SU-DHL-6 (cell line): ENCODE measurements around the gene RELCH.

ENCODE experiments used
- H2AFZ ChIP-seq: fragments of 200-600 bp; sonication (generic); 2 replicates; pipeline ENCODE4 v1.6.1; 2014; ENCODE audit warnings: low read depth, mild to moderate bottlenecking, moderate library complexity, mixed read lengths, antibody characterized with exemption, low read length; ENCODE audit not compliant: severe bottlenecking
- H3F3A ChIP-seq: fragments of 200-600 bp; shearing (Covaris generic); 2 replicates; pipeline ENCODE4 v1.6.0; 2016; ENCODE audit warnings: antibody characterized with exemption, mild to moderate bottlenecking; ENCODE audit not compliant: insufficient read depth
- H3K27ac ChIP-seq: fragments of 200-600 bp; sonication (generic); 2 replicates; pipeline ENCODE4 v1.5.1; 2016; ENCODE audit warnings: low read depth, mild to moderate bottlenecking, low read length, moderate library complexity, mixed read lengths
- H3K27me3 ChIP-seq: fragments of 200-600 bp; sonication (generic), shearing (Covaris generic); 2 replicates; pipeline ENCODE4 v1.6.0; 2014; ENCODE audit warnings: mild to moderate bottlenecking, low read length
- H3K36me3 ChIP-seq: fragments of 200-600 bp; sonication (generic); 2 replicates; pipeline ENCODE4 v1.6.1; 2014; ENCODE audit warnings: mild to moderate bottlenecking, low read length, mixed read lengths
- H3K4me2 ChIP-seq: fragments of 300-600, 200-600 bp; shearing (Covaris generic), sonication (generic); 2 replicates; pipeline ENCODE4 v1.6.0; 2014; ENCODE audit warnings: low read length, low read depth, mild to moderate bottlenecking; ENCODE audit not compliant: poor library complexity, severe bottlenecking
- H3K4me3 ChIP-seq: fragments of 200-600 bp; sonication (generic); 2 replicates; pipeline ENCODE4 v1.5.1; 2014; ENCODE audit warnings: antibody characterized with exemption, low read length, mild to moderate bottlenecking, mixed read lengths; ENCODE audit not compliant: insufficient read depth, poor library complexity, severe bottlenecking
- H3K79me2 ChIP-seq: fragments of 200-600 bp; sonication (generic); 2 replicates; pipeline ENCODE4 v1.6.1; 2014; ENCODE audit warnings: mild to moderate bottlenecking, low read length, moderate library complexity; ENCODE audit not compliant: insufficient read depth
- H3K9ac ChIP-seq: fragments of 200-600 bp; sonication (generic); 2 replicates; pipeline ENCODE4 v1.7.0; 2014; ENCODE audit warnings: mild to moderate bottlenecking, low read length
- H3K9me2 ChIP-seq: fragments of 200-600 bp; sonication (generic); replicated peaks from 2 replicates; pipeline ENCODE4 v1.6.1; 2014; ENCODE audit warnings: low read length; ENCODE audit not compliant: insufficient read depth
- H3K9me3 ChIP-seq: fragments of 200-600 bp; sonication (generic); 2 replicates; pipeline ENCODE4 v1.6.1; 2014; ENCODE audit warnings: low read length, mixed read lengths; ENCODE audit not compliant: insufficient read depth
- H4K20me1 ChIP-seq: fragments of 200-600 bp; sonication (generic); 2 replicates; pipeline ENCODE4 v1.6.1; 2014; ENCODE audit warnings: low read depth, mild to moderate bottlenecking, antibody characterized with exemption, low read length, moderate library complexity, mixed read lengths
- CTCF ChIP-seq: fragments of 200-600 bp; sonication (generic); IDR thresholded peaks from one replicate; pipeline ENCODE4 v1.5.1; 2017; ENCODE audit warnings: antibody characterized with exemption, mild to moderate bottlenecking, low read length, moderate library complexity; ENCODE audit not compliant: insufficient read depth, poor library complexity, severe bottlenecking
- EZH2phosphoT487 ChIP-seq: fragments of 200-600 bp; sonication (generic), shearing (Covaris generic); conservative IDR thresholded peaks from 2 replicates; pipeline ENCODE4 v1.6.1; 2018; ENCODE audit warnings: mild to moderate bottlenecking, antibody characterized with exemption, low read length, moderate library complexity, mixed read lengths

RELCH gene

GRCh38 chr18:62312851-62313250 lies 125.8 kb downstream of the RELCH start:
- Histone ChIP-seq H3K9ac (no peak overlapping the region), H2AFZ (no peak overlapping the region), H3K36me3 (no peaks in the 10 kb centered on the region), H3K27ac (no peak overlapping the region), H3K4me3 (no peak overlapping the region), H4K20me1 (no peaks in the 10 kb centered on the region), H3K27me3 (no peaks in the 10 kb centered on the region), H3K4me2 (no peak overlapping the region), H3K9me3 (no peaks in the 10 kb centered on the region), H3F3A (no peaks in the 10 kb centered on the region), H3K9me2 (no peaks in the 10 kb centered on the region), H3K79me2 (no peaks in the 10 kb centered on the region)
- TF ChIP-seq CTCF, result no peak
- no peak for TF ChIP-seq EZH2phosphoT487

DNA sequence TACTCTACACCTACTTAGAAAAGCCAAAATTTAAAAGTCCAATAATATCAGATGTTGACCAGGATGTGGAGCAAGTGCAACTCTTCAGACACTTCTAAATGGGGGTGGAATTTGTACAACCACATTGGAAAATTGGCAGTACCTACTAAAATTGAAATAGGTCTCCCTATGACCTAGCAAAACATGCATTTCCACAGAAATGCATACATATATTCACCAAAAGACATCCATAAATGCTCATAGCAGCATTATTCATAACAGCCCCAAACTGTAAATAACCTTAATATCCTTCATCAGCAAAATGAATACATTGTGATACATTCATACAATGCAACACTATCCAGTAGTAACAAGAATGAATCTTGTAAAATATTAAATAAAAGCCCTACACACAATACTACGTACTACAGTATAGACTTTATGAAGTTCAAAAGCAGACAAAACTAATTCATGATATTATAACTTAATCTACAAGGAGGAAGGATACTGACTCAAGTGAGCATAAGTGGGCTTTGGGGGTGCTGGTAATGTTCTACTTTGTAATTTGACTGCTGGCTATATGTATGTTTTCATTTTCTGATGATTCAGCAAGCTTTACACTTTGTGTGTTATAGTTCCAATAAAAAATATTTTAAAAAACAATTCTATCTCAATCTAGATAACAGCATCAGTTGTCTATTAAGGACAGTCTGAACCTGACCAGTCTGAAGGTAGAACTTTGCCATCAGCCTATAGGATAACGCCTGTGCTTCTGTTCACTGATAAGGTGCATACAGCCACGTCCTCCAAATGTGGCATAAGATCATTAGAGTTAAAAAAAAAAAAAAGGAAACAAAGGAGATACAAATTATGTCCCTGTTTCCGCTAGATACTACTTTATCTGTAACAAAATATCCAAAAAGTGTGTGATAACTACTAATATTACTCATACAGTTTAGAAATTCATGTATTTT lies 131.4 kb downstream of the RELCH start:
- Histone ChIP-seq H3F3A (no peaks in the 10 kb centered on the region), H3K4me3 (no peak overlapping the region), H3K27ac (no peak overlapping the region), H2AFZ (no peak overlapping the region), H3K27me3 (no peaks in the 10 kb centered on the region), H3K9me3 (no peaks in the 10 kb centered on the region), H3K36me3 (no peaks in the 10 kb centered on the region), H3K9ac (no peak overlapping the region), H4K20me1 (no peaks in the 10 kb centered on the region), H3K9me2 (no peaks in the 10 kb centered on the region), H3K79me2 (no peaks in the 10 kb centered on the region), H3K4me2 (no peak overlapping the region)
- TF ChIP-seq EZH2phosphoT487 (no peak), CTCF (no peak)

- Histone ChIP-seq H3K27ac (no peak overlapping the region), H3K4me2 (no peak overlapping the region), H3K79me2 (no peaks in the 10 kb centered on the region), H3F3A (no peaks in the 10 kb centered on the region), H3K4me3 (no peak overlapping the region), H3K27me3 (no peaks in the 10 kb centered on the region), H3K9ac (no peak overlapping the region), H3K36me3 (no peaks in the 10 kb centered on the region), H3K9me2 (no peaks in the 10 kb centered on the region), H2AFZ (no peak overlapping the region), H3K9me3 (no peaks in the 10 kb centered on the region), H4K20me1 (no peaks in the 10 kb centered on the region)
- TF ChIP-seq CTCF (no peak), EZH2phosphoT487 (no peak)
These were observed 134.1 kb downstream of the RELCH start for GRCh38 chr18:62321201-62321600.
